BE2C (cell line): ENCODE measurements around the gene MIER2.

Experiments used
- DNase-seq: peaks from one replicate; pipeline ENCODE4 v3.0.0-alpha.2; 2020
- H3K27me3 ChIP-seq: fragments of 250-450 bp; sonication (Bioruptor Pico); 2 replicates; pipeline ENCODE4 v1.5.1; 2020; ENCODE audit warnings: mild to moderate bottlenecking
- H3K36me3 ChIP-seq: fragments of 250-450 bp; sonication (Bioruptor Pico); 2 replicates; pipeline ENCODE4 v1.5.1; 2020; ENCODE audit warnings: mild to moderate bottlenecking
- H3K4me1 ChIP-seq: fragments of 250-450 bp; sonication (Bioruptor Pico); 2 replicates; pipeline ENCODE4 v1.5.1; 2020
- H3K4me3 ChIP-seq: 2 replicates; pipeline ENCODE4 v1.5.1; 2011; ENCODE audit warnings: low read depth, low read length
- H3K9me3 ChIP-seq: fragments of 250-450 bp; sonication (Bioruptor Pico); 2 replicates; pipeline ENCODE4 v1.5.1; 2020
- CTCF ChIP-seq: IDR thresholded peaks from 2 replicates; pipeline ENCODE4 v1.5.1; 2012; ENCODE audit warnings: mild to moderate bottlenecking, low read depth, low read length

MIER2 gene

GRCh38 chr19:309206-309565, 35.4 kb downstream of the MIER2 start:
- Histone ChIP-seq H3K27me3 (no peaks in the 10 kb centered on the region), H3K4me3 (no peak overlapping the region), H3K36me3 (peaks cover 34% of the 10 kb centered on the region), H3K4me1 (no peaks in the 10 kb centered on the region), H3K9me3 (no peaks in the 10 kb centered on the region)
- TF ChIP-seq CTCF, result no peak
- no peak for DNase-seq

- no peak for TF ChIP-seq CTCF
- Histone ChIP-seq H3K4me3 (no peak overlapping the region), H3K4me1 (no peaks in the 10 kb centered on the region), H3K36me3 (peaks cover 31% of the 10 kb centered on the region), H3K27me3 (no peaks in the 10 kb centered on the region), H3K9me3 (no peaks in the 10 kb centered on the region)
- DNase-seq, result no peak
Measured at GRCh38 chr19:308471-309205, 36.0 kb downstream of the MIER2 start.

- no peak for DNase-seq
- Histone ChIP-seq H3K4me1 (no peaks in the 10 kb centered on the region), H3K36me3 (peaks cover 31% of the 10 kb centered on the region), H3K27me3 (no peaks in the 10 kb centered on the region), H3K4me3 (no peak overlapping the region), H3K9me3 (no peaks in the 10 kb centered on the region)
- no peak for TF ChIP-seq CTCF
Measured at GRCh38 chr19:307793-308420, 36.7 kb downstream of the MIER2 start.

- H3K4me1 ChIP-seq, result no peaks in the 10 kb centered on the region
- peaks cover 31% of the 10 kb centered on the region for H3K36me3 ChIP-seq
- H3K4me3 ChIP-seq, result no peak overlapping the region
- no peak for DNase-seq
- no peaks in the 10 kb centered on the region for H3K9me3 ChIP-seq
- no peaks in the 10 kb centered on the region for H3K27me3 ChIP-seq
- no peak for TF ChIP-seq CTCF
Measured at GRCh38 chr19:307111-307531, 37.5 kb downstream of the MIER2 start.

GRCh38 chr19:306151-306900, 38.3 kb downstream of the MIER2 start:
- H3K9me3 ChIP-seq, result no peaks in the 10 kb centered on the region
- peaks cover 31% of the 10 kb centered on the region for H3K36me3 ChIP-seq
- H3K4me1 ChIP-seq, result no peaks in the 10 kb centered on the region
- H3K4me3 ChIP-seq, result no peak overlapping the region
- no peak for DNase-seq
- TF ChIP-seq CTCF, result no peak
- no peaks in the 10 kb centered on the region for H3K27me3 ChIP-seq
